HCT116 (cell line): ENCODE results near the gene ATN1.

Experiments used
- CTCF ChIP-seq, 3 experiments: fragments of 200-600 bp in 1 of 3; sonication (generic) in 1 of 3; IDR thresholded peaks in 2 of 3; conservative IDR thresholded peaks in 1 of 3; 2 replicates each; pipeline ENCODE4 v1.5.1; 2012 to 2017; ENCODE audit warnings: low read depth in 2 of 3, low read length in 2 of 3, antibody characterized with exemption in 1 of 3, borderline replicate concordance in 1 of 3, control low read depth in 1 of 3, mild to moderate bottlenecking in 1 of 3, mixed read lengths in 1 of 3, mixed run types in 1 of 3, moderate library complexity in 1 of 3; ENCODE audit not compliant: insufficient read depth in 1 of 3
- ZNF274 ChIP-seq: fragments of 200-500 bp; sonication (Bioruptor generic); IDR thresholded peaks from 2 replicates; pipeline ENCODE4 v1.6.1; 2014; ENCODE audit warnings: mild to moderate bottlenecking, low read depth, low read length, inconsistent platforms

GRCh38 chr12:6904280-6905276, 23.2 kb upstream of the ATN1 start, which contains the start of gene LRRC23:
- TF ChIP-seq ZNF274, result no peak
- no peak for TF ChIP-seq CTCF (IDR thresholded peaks at IDR 0.05 in 2 of 3, conservative IDR thresholded peaks at IDR 0.05 in 1 of 3; ENCODE audit: borderline replicate concordance in 1 of 3, insufficient read depth in 1 of 3, low read depth in 2 of 3, low read length in 2 of 3)
